Measurements from ENCODE around the gene ADCYAP1.
"Not testable (repeated sequence)": the region's sequence is repeated elsewhere in the genome, so short reads cannot be mapped to it uniquely, and the experiment has no call there.

ADCYAP1 gene

DNA sequence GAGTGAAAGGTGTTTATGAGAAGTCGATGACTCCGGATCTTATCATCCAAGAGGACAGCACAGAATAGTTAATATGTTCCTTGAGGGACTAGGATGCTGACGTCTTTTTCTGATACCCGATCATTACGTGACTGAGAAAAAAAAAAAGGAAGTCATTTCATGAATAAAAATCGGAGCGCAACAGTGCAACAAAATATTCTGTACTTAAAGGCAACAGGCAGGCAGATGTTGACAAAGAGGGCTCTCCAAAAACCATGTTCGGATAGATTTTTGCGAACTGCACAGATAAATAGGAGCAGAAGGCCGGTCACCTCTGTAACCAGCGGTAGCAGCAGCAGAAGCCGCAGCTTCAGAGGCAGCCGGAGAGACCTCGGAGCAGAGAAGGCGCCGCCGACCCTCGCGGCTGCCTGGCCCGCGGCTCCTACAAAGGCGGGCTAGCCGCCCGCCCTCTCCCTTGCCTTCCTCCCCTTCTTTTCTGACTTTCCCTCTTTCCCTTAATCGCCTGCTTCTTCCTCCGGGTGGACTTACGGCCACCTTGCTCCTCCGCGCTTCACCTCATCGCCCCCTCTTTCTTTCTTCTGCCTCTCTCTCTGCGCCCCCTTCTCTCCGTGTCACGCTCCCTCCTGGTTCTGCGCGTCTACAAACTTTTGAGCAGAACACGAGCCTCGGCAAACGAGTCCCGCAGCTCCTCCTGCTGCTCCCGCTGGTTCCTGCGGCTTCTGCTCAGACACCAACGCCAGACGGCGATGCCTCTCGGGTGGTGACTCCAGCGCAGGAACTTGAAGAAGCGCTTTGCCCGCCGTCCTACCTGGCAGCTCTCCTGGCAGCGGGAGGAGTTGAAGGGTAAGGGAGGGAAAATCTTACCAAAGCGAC is at the start of gene ADCYAP1:
Gene ADCYAP1 (plus strand): TSS at position 654 of the 873 bp plus-strand sequence. CDS start 516 bp downstream, outside the sequence.
- DNase-seq: no peak

- no peak for DNase-seq
Measured at GRCh38 chr18:857986-858385, 46.7 kb upstream of the ADCYAP1 start.

GRCh38 chr18:864872-865273 is 39.8 kb upstream of the ADCYAP1 start:
- peak; percentile 71 for DNase-seq

- no peak for DNase-seq
Measured at GRCh38 chr18:867257-867656, 37.4 kb upstream of the ADCYAP1 start.

DNA sequence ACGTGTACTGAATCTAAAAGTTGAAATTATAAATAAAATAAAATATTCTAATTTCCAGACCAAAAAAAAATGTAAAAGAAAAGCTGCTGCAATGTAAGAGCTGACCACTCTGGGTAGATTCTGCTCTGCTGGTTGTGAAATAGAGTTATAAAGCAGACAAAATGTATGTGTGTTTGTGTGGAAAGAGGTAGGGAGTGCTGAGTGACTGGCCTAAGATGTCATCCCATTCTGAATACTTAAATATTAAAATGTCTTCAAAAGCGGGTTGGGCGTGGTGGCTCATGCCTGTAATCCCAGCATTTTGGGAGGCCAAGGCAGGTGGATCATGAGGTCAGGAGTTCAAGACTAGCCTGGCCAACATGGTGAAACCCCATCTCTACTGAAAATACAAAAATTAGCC is 31.2 kb upstream of the ADCYAP1 start:
- not testable (repeated sequence) for DNase-seq

DNA sequence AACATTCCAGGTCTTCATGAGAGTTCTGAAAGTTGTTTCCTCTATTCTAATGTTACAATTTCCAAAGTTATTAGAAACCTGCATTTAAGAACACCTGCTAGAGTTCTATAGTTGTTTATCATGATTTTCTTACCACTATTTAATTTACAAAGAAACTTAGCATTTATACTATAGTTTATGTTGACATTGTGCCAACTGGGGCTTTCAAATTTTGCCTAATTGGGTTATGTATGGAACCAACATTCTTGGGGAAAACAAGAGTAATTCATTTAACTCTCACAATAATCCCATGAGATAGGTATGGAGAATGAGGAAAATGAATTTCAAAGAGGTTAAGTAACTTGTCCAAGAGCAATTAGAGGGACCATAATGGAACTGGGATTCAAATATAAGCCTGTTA is 28.8 kb upstream of the ADCYAP1 start:
- no peak for DNase-seq

DNA sequence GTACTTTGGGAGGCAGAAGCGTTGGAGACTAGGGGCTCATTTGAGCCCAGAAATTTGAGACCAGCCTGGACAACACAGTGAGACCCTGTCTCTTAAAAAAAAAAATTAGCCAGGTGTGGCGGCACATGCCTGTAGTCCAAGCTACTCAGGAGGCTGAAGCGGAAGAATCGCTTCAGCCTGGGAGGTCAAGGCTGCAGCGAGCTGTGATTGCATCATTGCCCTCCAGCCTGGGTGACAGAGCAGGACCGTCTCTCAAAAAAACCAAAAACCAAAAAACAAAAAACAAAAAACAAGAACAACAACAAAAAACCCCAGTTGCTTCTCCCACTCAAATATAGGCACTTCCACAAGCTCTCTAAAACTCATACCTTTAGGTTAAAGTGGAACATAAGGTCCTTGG is 27.4 kb upstream of the ADCYAP1 start:
- no peak for DNase-seq

DNA sequence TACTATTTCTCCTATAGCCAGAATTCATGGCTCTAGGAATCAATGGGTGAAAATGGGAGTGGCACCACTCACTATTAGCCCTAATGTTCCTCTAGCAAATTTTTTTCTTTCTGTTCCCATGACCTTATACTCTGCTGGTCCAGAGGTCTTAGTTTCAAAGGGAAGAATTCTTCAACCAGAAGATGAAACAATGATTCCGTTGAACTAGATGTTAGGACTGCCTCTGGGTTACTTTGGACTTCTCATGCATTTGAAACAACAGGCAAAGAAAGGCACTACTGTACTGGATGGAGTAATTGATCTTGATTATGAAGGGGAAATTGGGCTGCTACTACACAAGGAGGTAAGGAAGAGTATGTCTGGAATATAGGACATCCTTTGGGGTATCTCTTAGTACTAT is 18.6 kb upstream of the ADCYAP1 start:
- DNase-seq: no peak

DNA sequence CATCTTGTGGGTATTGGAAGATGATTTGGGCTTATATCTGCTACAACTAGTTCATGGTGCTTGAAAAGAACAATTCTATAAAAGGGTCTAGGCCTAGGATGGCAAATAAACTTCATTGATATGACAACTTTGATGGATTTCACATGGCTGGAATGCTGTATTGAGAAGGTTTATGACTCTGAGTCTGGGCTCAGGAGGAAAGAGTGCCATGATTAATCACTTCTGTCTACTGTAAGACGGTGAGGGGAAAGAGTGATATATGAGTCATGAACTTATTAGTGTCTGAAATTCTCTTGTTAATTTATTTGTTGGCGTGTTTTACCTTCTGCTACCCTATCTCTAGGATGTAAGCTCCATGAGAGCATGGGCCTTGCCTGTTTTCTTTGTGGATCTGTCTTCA is 17.0 kb upstream of the ADCYAP1 start:
- no peak for DNase-seq

DNA sequence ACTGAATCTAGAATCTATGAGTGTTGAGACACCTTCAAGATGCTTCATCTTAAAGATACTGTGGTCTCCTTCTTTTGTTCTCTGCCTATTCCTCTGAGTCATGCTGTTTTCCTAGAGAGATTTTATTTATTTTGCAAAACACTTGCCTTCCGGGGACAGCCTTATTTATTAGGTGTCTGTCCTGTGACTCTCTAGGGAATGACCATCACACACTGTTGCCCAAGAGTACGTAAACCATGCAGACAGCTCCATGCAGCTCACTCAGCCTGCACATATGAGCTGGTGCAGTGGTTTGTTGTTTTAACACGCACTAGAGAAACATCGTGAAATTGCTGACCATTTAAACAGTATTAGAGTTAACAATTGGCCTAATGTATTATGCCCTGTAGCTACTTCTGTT is 12.4 kb upstream of the ADCYAP1 start:
- no peak for DNase-seq

DNA sequence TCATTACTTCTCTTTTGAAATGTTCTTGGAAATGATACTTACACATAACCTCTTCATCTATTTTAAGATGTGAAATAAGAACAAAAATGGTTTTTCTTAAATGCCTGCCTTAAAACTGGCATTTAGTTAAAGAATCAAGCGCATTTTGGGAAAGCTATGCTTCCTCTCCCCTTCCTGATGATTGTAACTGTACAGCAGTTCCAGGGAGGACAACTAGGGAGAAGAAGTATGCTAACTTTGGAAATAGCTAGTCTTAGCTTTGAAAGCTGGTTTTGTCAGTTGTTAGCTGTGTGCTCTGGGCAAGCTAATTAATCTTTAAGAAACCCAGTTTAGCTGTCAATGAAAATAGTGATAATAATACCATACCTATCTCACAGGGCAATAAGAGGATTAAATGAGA is 8.4 kb upstream of the ADCYAP1 start:
- no peak for DNase-seq

DNA sequence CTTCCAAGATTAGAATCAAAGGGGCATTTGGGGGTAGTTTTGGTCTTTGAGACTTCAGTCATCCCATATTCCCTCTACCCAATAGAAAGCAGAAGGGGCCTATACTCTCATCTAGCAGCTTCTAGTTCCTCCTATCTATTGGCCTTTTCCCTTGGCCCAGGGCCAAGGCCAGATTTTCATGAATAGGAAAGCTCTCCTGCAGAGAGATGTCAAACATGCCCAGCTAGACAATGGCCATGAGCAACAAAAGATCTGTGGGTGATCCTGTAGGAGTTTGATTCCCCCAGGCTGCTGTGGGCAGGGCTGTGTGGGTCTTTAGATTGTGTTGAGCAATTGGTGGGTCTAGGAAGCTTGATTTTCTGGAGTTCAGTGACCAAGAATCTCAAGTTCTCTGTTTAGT is 2.9 kb upstream of the ADCYAP1 start:
- no peak for DNase-seq

- no peak for DNase-seq
Measured at GRCh38 chr18:902229-902628, 2.4 kb upstream of the ADCYAP1 start.

GRCh38 chr18:903701-904100 is 970 bp upstream of the ADCYAP1 start:
- DNase-seq: no peak

GRCh38 chr18:905307-905947 is 756 bp downstream of the ADCYAP1 start:
- no peak for DNase-seq

DNA sequence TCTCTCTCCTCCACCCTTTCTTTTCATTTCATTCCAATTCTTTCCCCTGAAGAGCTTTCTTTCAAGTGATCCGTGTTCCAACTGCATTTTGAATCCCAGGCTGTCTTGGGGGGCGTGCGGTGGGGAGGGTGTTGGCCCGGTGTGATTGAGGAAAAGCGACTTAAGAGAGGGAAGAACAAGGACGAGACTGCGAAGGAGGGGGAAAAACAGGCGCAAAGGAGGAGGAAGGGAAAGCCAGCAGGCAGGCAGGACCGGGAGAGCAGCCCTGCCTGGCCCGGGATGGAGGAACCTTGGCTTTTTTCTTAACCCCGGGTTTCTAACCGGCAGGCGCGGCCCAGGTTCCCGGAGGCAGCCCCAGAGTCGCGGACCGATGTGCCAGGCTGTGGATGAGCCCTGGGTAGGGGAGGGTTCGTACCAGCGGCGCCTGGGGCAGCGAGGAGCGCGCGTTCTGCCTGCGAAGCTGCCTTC is 1.3 kb downstream of the ADCYAP1 start:
- no peak for DNase-seq

- no peak for DNase-seq
Measured at GRCh38 chr18:906416-907114, 1.9 kb downstream of the ADCYAP1 start.

DNA sequence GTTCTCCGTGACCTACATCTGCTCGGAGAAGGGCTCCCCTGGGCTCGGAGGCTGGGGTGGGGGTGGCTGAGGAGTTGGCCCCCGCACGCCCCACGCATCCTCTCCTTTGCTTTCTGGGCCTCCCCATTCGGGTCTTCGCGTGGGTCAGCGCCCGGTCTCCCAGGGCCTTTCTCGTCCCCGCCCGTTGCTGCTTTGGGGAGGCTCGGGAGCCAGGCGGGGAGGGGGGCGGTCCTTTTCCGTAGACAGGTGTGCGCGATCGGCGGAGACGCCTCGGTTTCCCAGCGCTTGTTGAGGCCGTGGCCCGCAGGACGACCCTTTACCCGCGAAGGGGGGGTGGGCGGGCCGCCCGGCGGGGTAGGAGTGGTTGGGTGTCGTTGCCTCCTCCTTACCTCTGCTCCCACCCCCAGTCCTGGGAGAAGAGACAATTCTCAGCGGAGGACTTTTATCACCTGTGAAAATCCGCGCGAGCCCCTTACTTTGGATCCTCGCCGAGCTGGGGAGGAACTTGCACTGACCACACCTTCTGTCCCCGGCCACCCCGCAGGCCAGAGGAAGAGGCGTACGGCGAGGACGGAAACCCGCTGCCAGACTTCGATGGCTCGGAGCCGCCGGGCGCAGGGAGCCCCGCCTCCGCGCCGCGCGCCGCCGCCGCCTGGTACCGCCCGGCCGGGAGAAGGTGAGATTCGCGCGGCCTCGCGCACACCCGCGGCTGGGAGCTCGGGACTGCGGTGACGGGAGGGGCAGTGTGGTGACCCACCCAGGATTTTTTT is 2.6 kb downstream of the ADCYAP1 start:
- no peak for DNase-seq

DNA sequence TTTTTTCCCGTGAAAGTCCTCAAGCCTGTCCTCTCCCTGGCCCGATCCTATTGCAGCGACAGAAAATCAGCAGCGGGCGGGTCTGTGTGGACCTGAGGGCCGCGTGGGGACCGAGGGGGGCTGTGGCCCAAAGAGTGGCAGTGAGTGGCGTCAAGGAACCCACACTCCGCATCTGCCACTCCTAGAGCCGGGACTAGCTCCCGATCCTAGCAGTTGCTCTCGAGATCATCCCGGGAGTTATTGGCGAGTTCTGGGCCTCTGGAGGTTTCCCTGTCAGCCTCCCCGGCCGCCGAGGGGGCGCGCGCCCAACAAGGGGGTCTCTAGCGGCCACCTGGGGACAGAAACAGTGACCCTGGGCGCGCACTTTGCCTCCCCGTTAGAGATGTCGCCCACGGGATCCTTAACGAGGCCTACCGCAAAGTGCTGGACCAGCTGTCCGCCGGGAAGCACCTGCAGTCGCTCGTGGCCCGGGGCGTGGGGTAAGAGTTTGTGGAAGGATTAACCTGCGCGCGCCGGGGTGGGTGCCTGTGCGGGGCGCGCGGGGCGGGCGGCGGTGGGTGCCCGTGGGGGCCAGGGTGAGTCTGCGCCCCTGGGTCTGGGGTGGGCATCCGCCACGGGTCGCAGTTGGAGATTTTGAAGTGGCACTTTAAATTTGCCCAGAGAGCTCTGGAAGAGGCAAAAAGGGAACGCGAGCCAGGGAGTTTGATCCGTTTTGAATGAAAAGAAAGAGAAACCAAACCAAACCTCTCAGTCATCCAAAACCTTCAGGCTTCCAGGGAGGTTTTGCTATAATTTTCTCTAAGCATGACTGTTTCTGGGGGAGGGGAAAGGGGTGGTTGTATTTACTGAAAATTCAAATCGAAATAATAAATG is 3.5 kb downstream of the ADCYAP1 start:
- no peak for DNase-seq

- DNase-seq: no peak
Measured at GRCh38 chr18:908758-909724, 4.4 kb downstream of the ADCYAP1 start.

DNA sequence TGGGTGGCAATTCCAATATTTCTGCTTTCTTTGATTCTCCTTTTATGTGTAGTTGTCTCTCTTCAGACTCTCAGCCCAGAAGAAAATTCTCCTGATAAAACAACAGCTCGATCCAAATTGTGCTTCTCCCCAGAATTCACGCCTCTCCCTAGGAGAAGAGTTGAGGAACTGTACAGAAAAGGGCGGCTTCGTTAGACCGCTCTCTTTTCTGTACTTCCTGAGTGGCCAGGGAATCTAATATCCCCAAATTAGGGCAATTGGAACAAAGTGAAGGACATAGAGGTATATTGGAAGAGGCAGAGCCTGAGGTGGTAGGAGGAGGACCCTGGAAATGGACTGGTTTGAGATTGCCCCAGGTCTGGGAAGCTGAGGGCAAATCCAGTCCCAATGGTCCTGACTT is 5.6 kb downstream of the ADCYAP1 start:
- DNase-seq: no peak
